Right lobe of liver (tissue), 6 donors: ENCODE measurements around the gene NEDD1. TPM values are rescaled to one million over a fixed set of nuclear protein-coding genes. Genes with fewer than 3 reads are reported as not detected.

Experiments used
- ATAC-seq, 4 donors: fragments of 200-7000 bp; cut with Tn5 transposase; one replicate each; pipeline ENCODE4 v1.9.1; 2020; ENCODE audit warnings: mild to moderate bottlenecking in 4 of 4, moderate library complexity in 4 of 4
- DNase-seq, 3 donors: peaks; one replicate each; pipeline ENCODE4 v3.0.0-alpha.2; 2020
- H3K27ac ChIP-seq, 3 donors: fragments of 200-600 bp; one replicate each; pipeline ENCODE4 v1.8.0; 2022
- H3K27me3 ChIP-seq, 2 donors: fragments of 200-600 bp; one replicate each; pipeline ENCODE4 v1.8.0; 2022
- H3K36me3 ChIP-seq, 4 donors: fragments of 200-600 bp; sonication (generic) in 1 of 4; one replicate each; pipeline versions ENCODE4 v1.5.1 to v1.8.0; 2017 to 2022; ENCODE audit warnings: control low read depth in 1 of 4
- H3K4me1 ChIP-seq, 4 donors: fragments of 200-600 bp; sonication (generic) in 1 of 4; one replicate each; pipeline versions ENCODE4 v1.5.1 to v1.8.0; 2017 to 2022; ENCODE audit warnings: control low read depth in 1 of 4
- H3K4me3 ChIP-seq, 3 donors: fragments of 200-600 bp; one replicate each; pipeline ENCODE4 v1.8.0; 2022
- H3K9me3 ChIP-seq, 4 donors: fragments of 200-600 bp; sonication (generic) in 1 of 4; one replicate each; pipeline versions ENCODE4 v1.5.1 to v1.8.0; 2017 to 2022; ENCODE audit warnings: control low read depth in 1 of 4
- POLR2A ChIP-seq: fragments of 450-650 bp; IDR thresholded peaks from one replicate; pipeline ENCODE4 v1.6.1; 2017; ENCODE audit warnings: antibody characterized with exemption, mild to moderate bottlenecking
- WGBS: methylation state at CpG from one replicate; pipeline ENCODE4 v1.1.6; 2018; ENCODE audit warnings: low coverage, low lambda C conversion rate; ENCODE audit not compliant: insufficient coverage; ENCODE audit errors: missing lambda C conversion rate; 5-methylcytosine and 5-hydroxymethylcytosine counted together
- intact Hi-C, 2 donors: fragments of 100-400 bp; cut with DNase I; formaldehyde crosslinking; loops; one replicate each; pipeline versions ENCODE4 v1.11.2 to v1.14.1; 2022
- total RNA-seq, 6 experiments: library from RNA; depleted of rRNA in 2 of 6; stranded (reverse); fragments of >200 nt in 2 of 6; fragmentation: NEBNext Ultra II Directional in 3 of 6; extraction: Animal tissue kit (Norgen Biotek cat#: 25700) in 3 of 6; gene quantifications; one replicate each; pipeline versions ENCODE4 v1.1.0 to v1.2.4, GENCODE V29; 2016 to 2023
- TF ChIP-seq, protein P1 (sequence below), 4 donors: fragments of 200-600 bp in 3 of 4; fragments of 450-650 bp in 1 of 4; IDR thresholded peaks; one replicate each; pipeline versions ENCODE4 v1.5.1 to v1.8.0; 2016 to 2022; ENCODE audit warnings: antibody characterized with exemption in 4 of 4, mild to moderate bottlenecking in 2 of 4
- donor health status: DM: no; HTN: yes; CAD: no.
- donor health status: DM: no; HTN: no; CAD: no.
- donor health status: DM: no; HTN: no; CAD: no.
- donor health status: DM: no; HTN: yes; CAD: no.
- donor health status: DM: no; HTN: yes; CAD: no.

NEDD1 gene
- total RNA-seq, 6 experiments from 2014 or later: 2.8 to 8.5 (median 6.4) TPM

GRCh38 chr12:96864335-96864734, 42.7 kb upstream of the NEDD1 start:
- H3K36me3 ChIP-seq: no peaks in the 10 kb centered on the region
- ATAC-seq (no peak), DNase-seq (no peak)
- H3K4me3 ChIP-seq: no peak overlapping the region
- no peaks in the 10 kb centered on the region for H3K4me1 ChIP-seq
- TF ChIP-seq, protein P1, sequence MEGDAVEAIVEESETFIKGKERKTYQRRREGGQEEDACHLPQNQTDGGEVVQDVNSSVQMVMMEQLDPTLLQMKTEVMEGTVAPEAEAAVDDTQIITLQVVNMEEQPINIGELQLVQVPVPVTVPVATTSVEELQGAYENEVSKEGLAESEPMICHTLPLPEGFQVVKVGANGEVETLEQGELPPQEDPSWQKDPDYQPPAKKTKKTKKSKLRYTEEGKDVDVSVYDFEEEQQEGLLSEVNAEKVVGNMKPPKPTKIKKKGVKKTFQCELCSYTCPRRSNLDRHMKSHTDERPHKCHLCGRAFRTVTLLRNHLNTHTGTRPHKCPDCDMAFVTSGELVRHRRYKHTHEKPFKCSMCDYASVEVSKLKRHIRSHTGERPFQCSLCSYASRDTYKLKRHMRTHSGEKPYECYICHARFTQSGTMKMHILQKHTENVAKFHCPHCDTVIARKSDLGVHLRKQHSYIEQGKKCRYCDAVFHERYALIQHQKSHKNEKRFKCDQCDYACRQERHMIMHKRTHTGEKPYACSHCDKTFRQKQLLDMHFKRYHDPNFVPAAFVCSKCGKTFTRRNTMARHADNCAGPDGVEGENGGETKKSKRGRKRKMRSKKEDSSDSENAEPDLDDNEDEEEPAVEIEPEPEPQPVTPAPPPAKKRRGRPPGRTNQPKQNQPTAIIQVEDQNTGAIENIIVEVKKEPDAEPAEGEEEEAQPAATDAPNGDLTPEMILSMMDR (IDR thresholded peaks at IDR 0.05): no peak
- no peak for TF ChIP-seq POLR2A
- 43% methylated on average over 3 of the region's 4 CpGs for WGBS
- intact Hi-C loops: no loop called here
- H3K27me3 ChIP-seq: no peaks in the 10 kb centered on the region
- no peaks in the 10 kb centered on the region for H3K9me3 ChIP-seq
- no peak overlapping the region for H3K27ac ChIP-seq

- no peak for DNase-seq
- ATAC-seq: no peak
- Histone ChIP-seq H3K4me1 (no peaks in the 10 kb centered on the region), H3K36me3 (no peaks in the 10 kb centered on the region), H3K27me3 (no peaks in the 10 kb centered on the region), H3K27ac (no peak overlapping the region), H3K4me3 (no peak overlapping the region), H3K9me3 (no peaks in the 10 kb centered on the region)
- 66% methylated on average over 4 of the region's 4 CpGs for WGBS
- intact Hi-C loops: no loop called here
- TF ChIP-seq, protein P1 (IDR thresholded peaks at IDR 0.05): no peak
- no peak for TF ChIP-seq POLR2A
These were observed 40.1 kb upstream of the NEDD1 start for GRCh38 chr12:96866801-96867590.

DNA sequence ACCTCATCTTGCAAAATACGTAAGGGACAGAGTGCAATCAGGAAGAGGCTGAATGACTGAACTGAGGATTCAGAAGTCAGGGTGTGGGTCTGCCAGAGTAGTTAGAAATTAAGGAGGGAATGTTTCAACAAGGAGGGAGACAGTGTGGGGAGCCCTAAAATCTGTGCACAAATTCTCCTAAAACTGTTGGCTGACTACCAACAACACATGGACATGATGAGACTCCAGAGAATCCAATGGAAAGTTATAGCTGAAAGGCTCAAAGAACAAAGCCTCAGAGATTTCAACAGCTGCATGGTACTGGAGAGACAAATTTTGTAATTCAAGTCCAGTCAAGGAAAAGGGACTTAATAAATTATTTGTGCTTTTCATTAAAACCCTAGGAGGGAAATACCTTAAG, 36.1 kb upstream of the NEDD1 start:
- no peaks in the 10 kb centered on the region for H3K9me3 ChIP-seq
- H3K36me3 ChIP-seq: no peaks in the 10 kb centered on the region
- no peaks in the 10 kb centered on the region for H3K27me3 ChIP-seq
- H3K27ac ChIP-seq: no peak overlapping the region
- WGBS: 58% methylated on average over 1 of the region's 1 CpG
- ATAC-seq: no peak
- intact Hi-C loops: no loop called here
- DNase-seq: no peak
- H3K4me3 ChIP-seq: no peak overlapping the region
- TF ChIP-seq, protein P1 (IDR thresholded peaks at IDR 0.05): no peak
- no peak for TF ChIP-seq POLR2A
- no peaks in the 10 kb centered on the region for H3K4me1 ChIP-seq

GRCh38 chr12:96872961-96873360, 34.1 kb upstream of the NEDD1 start:
- H3K27ac ChIP-seq: no peak overlapping the region
- H3K4me1 ChIP-seq: no peaks in the 10 kb centered on the region
- intact Hi-C loops: no loop called here
- TF ChIP-seq, protein P1 (IDR thresholded peaks at IDR 0.05): no peak
- no peak for TF ChIP-seq POLR2A
- DNase-seq (no peak), ATAC-seq (no peak)
- H3K27me3 ChIP-seq: no peaks in the 10 kb centered on the region
- H3K36me3 ChIP-seq: no peaks in the 10 kb centered on the region
- no peaks in the 10 kb centered on the region for H3K9me3 ChIP-seq
- H3K4me3 ChIP-seq: no peak overlapping the region
